ENCODE results near the gene CBLC.

Gene CBLC

GRCh38 chr19:44777715-44778347, at the start of gene CBLC:
Gene CBLC (plus strand): TSS chr19:44777890. CDS start chr19:44777932, 42 bp downstream.
- no peak for DNase-seq

GRCh38 chr19:44728178-44728577, 49.5 kb upstream of the CBLC start:
- DNase-seq, result no peak

GRCh38 chr19:44729516-44730033, 48.1 kb upstream of the CBLC start:
- no peak for DNase-seq

GRCh38 chr19:44731081-44731480, 46.6 kb upstream of the CBLC start:
- DNase-seq, result no peak

- DNase-seq, result no peak
These were observed 46.1 kb upstream of the CBLC start for GRCh38 chr19:44731622-44732021.

GRCh38 chr19:44732235-44733014, 45.3 kb upstream of the CBLC start:
- DNase-seq, result no peak

- no peak for DNase-seq
These were observed 43.3 kb upstream of the CBLC start for GRCh38 chr19:44734357-44734756.

- DNase-seq, result no peak
These were observed 42.7 kb upstream of the CBLC start for GRCh38 chr19:44735011-44735410.

- DNase-seq, result peak; percentile 71
These were observed 40.2 kb upstream of the CBLC start for GRCh38 chr19:44737238-44738071.

- no peak for DNase-seq
These were observed 39.6 kb upstream of the CBLC start for GRCh38 chr19:44738136-44738535.

GRCh38 chr19:44738603-44739558, 38.8 kb upstream of the CBLC start:
- no peak for DNase-seq

- DNase-seq, result peak; percentile 35
These were observed 37.3 kb upstream of the CBLC start for GRCh38 chr19:44740351-44740824.

- no peak for DNase-seq
These were observed 36.4 kb upstream of the CBLC start for GRCh38 chr19:44741258-44741731.

GRCh38 chr19:44741841-44742329, 35.8 kb upstream of the CBLC start:
- DNase-seq, result peak; percentile 85

- DNase-seq, result no peak
These were observed 35.2 kb upstream of the CBLC start for GRCh38 chr19:44742330-44743061.

GRCh38 chr19:44744871-44745332, 32.8 kb upstream of the CBLC start:
- DNase-seq, result no peak

- no peak for DNase-seq
These were observed 32.3 kb upstream of the CBLC start for GRCh38 chr19:44745341-44745831.

- no peak for DNase-seq
These were observed 31.6 kb upstream of the CBLC start for GRCh38 chr19:44745887-44746600.

GRCh38 chr19:44746616-44746945, 31.1 kb upstream of the CBLC start:
- no peak for DNase-seq

All from NK-92 treated with Interleukin-12 subunit alpha and Interleukin-12 subunit beta, amount 100 ng/mL, for 24 hours (cell line).